DND-41 (cell line): ENCODE measurements around the gene SERTM2.

Source experiments
- EZH2 ChIP-seq: IDR thresholded peaks from 3 replicates; pipeline ENCODE4 v1.6.1; 2012; ENCODE audit warnings: borderline replicate concordance, low read depth, mild to moderate bottlenecking, moderate library complexity, low read length, inconsistent platforms; ENCODE audit not compliant: severe bottlenecking
- TF ChIP-seq, protein P1 (sequence below): IDR thresholded peaks from 2 replicates; pipeline ENCODE4 v1.5.1; 2012; ENCODE audit warnings: borderline replicate concordance, low read length, moderate library complexity, mild to moderate bottlenecking; ENCODE audit not compliant: poor library complexity, severe bottlenecking; ENCODE audit errors: extremely low read depth

DNA sequence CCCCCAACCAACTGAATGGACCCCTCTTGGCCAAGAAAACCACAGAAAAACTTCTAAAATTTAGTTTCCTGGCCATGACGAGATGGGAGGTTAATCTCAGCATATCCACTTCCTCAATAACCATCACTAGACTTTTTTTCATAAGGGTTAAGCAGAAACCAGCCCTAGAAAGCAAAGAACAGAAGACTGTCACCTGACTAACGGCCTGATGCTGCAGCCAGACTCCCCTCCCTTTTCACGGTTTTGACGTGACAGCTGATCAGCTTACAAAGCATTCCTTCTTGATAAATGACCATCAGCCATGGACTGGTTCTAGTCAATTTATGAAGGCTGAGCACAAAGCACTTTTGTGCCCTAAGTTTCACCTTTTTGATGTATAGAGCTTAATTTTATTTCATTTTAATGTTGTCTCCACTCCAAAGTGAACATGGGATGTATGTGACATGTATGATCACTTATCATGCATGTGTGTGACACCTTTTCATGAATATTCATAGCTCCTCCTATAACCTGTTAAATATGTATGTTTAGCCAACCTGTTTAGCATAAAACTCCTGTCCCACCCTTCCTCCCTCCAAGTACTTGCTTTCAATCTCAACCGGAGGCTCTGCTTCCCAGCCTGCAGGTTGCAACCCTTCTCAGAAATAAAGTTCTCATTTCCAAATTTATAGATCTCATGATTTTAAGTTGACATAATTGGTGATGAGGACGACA, 56.3 kb downstream of the SERTM2 start:
- TF ChIP-seq, protein P1, sequence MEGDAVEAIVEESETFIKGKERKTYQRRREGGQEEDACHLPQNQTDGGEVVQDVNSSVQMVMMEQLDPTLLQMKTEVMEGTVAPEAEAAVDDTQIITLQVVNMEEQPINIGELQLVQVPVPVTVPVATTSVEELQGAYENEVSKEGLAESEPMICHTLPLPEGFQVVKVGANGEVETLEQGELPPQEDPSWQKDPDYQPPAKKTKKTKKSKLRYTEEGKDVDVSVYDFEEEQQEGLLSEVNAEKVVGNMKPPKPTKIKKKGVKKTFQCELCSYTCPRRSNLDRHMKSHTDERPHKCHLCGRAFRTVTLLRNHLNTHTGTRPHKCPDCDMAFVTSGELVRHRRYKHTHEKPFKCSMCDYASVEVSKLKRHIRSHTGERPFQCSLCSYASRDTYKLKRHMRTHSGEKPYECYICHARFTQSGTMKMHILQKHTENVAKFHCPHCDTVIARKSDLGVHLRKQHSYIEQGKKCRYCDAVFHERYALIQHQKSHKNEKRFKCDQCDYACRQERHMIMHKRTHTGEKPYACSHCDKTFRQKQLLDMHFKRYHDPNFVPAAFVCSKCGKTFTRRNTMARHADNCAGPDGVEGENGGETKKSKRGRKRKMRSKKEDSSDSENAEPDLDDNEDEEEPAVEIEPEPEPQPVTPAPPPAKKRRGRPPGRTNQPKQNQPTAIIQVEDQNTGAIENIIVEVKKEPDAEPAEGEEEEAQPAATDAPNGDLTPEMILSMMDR, result no peak
- TF ChIP-seq EZH2, result no peak
